DND-41 (cell line): ENCODE measurements around the gene PRSS2.

Source experiments
- ATAC-seq: fragments of 200-7000 bp; cut with Tn5 transposase; 3 replicates; pipeline ENCODE4 v1.9.1; 2021; ENCODE audit warnings: low read depth; ENCODE audit not compliant: insufficient read depth
- DNase-seq: peaks from one replicate; pipeline ENCODE4 v3.0.0-alpha.2; 2020
- H2AFZ ChIP-seq: 2 replicates; pipeline ENCODE4 v1.6.0; 2012; ENCODE audit warnings: low read depth, low read length
- H3K27ac ChIP-seq: 2 replicates; pipeline ENCODE4 v1.5.1; 2012; ENCODE audit warnings: low read length, inconsistent platforms
- H3K27me3 ChIP-seq: fragments of 200-600 bp; sonication (generic); 2 replicates; pipeline ENCODE4 v1.6.0; 2012; ENCODE audit warnings: low read length, mild to moderate bottlenecking, inconsistent platforms; ENCODE audit not compliant: insufficient read depth, poor library complexity
- H3K36me3 ChIP-seq: 2 replicates; pipeline ENCODE4 v1.5.1; 2012; ENCODE audit warnings: low read length, inconsistent platforms; ENCODE audit not compliant: insufficient read depth
- H3K4me1 ChIP-seq: 2 replicates; pipeline ENCODE4 v1.5.1; 2012; ENCODE audit warnings: mild to moderate bottlenecking, low read length; ENCODE audit not compliant: insufficient read depth
- H3K4me2 ChIP-seq: 2 replicates; pipeline ENCODE4 v1.6.0; 2012; ENCODE audit warnings: mild to moderate bottlenecking, moderate library complexity, low read length, inconsistent platforms; ENCODE audit not compliant: insufficient read depth
- H3K4me3 ChIP-seq, 2 experiments: fragments of 200-600 bp in 1 of 2; shearing (Covaris generic) in 1 of 2; 2 replicates each; pipeline ENCODE4 v1.5.1; 2012 to 2016; ENCODE audit warnings: inconsistent platforms in 2 of 2, low read length in 2 of 2, mild to moderate bottlenecking in 2 of 2, low read depth in 1 of 2, moderate library complexity in 1 of 2
- H3K79me2 ChIP-seq: 2 replicates; pipeline ENCODE4 v1.6.0; 2012; ENCODE audit warnings: low read length, inconsistent platforms; ENCODE audit not compliant: insufficient read depth
- H3K9ac ChIP-seq: 2 replicates; pipeline ENCODE4 v1.6.0; 2012; ENCODE audit warnings: low read depth, mild to moderate bottlenecking, inconsistent platforms, low read length, moderate library complexity
- H3K9me3 ChIP-seq: 2 replicates; pipeline ENCODE4 v1.5.1; 2012; ENCODE audit warnings: low read length, moderate library complexity, mild to moderate bottlenecking, inconsistent platforms; ENCODE audit not compliant: insufficient read depth, severe bottlenecking
- H4K20me1 ChIP-seq: 2 replicates; pipeline ENCODE4 v1.6.0; 2012; ENCODE audit warnings: low read length; ENCODE audit not compliant: insufficient read depth
- EZH2 ChIP-seq: IDR thresholded peaks from 3 replicates; pipeline ENCODE4 v1.6.1; 2012; ENCODE audit warnings: borderline replicate concordance, low read depth, mild to moderate bottlenecking, moderate library complexity, low read length, inconsistent platforms; ENCODE audit not compliant: severe bottlenecking
- TF ChIP-seq, protein P1 (sequence below): IDR thresholded peaks from 2 replicates; pipeline ENCODE4 v1.5.1; 2012; ENCODE audit warnings: borderline replicate concordance, low read length, moderate library complexity, mild to moderate bottlenecking; ENCODE audit not compliant: poor library complexity, severe bottlenecking; ENCODE audit errors: extremely low read depth

The PRSS2 gene

DNA sequence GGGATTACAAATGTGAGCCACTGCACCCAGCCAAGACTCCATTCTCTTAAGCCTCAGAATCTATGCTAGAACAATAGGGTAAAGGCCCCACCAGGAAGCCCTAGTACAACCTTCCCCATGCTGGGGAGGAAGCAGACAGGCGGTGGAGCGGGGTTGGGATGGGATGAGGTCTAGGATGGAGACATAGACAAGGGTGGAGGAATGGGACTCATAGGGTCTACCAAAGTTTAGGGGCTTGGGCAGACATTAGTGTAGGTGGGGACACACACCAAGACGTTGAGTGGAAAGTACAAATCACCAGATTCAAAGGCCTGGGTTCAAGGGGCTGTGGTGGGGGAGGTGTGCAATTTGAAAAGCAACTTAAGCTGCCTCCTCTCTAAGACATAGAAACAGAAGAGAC, 19.3 kb downstream of the PRSS2 start:
- ATAC-seq, result no peak
- no peak for TF ChIP-seq EZH2
- TF ChIP-seq, protein P1, sequence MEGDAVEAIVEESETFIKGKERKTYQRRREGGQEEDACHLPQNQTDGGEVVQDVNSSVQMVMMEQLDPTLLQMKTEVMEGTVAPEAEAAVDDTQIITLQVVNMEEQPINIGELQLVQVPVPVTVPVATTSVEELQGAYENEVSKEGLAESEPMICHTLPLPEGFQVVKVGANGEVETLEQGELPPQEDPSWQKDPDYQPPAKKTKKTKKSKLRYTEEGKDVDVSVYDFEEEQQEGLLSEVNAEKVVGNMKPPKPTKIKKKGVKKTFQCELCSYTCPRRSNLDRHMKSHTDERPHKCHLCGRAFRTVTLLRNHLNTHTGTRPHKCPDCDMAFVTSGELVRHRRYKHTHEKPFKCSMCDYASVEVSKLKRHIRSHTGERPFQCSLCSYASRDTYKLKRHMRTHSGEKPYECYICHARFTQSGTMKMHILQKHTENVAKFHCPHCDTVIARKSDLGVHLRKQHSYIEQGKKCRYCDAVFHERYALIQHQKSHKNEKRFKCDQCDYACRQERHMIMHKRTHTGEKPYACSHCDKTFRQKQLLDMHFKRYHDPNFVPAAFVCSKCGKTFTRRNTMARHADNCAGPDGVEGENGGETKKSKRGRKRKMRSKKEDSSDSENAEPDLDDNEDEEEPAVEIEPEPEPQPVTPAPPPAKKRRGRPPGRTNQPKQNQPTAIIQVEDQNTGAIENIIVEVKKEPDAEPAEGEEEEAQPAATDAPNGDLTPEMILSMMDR, result no peak

DNA sequence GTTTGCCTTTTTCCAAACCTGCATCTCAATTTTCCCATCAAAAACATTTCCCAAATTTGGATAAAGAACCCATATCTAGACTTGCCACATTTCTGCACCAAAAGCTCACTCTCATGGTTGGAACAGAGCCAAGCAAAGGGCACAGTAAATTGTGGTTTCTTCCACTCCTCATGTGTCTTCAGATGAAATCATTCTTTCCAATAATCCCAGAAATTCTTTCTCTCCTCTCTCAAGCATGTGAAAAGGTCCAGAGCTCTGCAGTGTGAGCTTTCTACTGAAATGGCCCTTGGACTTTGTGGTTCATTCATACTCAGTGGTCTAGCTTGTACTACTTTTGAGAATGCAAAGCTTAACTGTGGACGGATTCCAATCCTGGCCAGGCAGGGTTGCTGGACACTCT, 19.8 kb downstream of the PRSS2 start:
- Histone ChIP-seq H3K9ac (peak overlapping the region; percentile 99), H3K9me3 (no peaks in the 10 kb centered on the region), H3K4me2 (peak overlapping the region; percentile 69), H3K4me1 (peaks cover 52% of the 10 kb centered on the region), H3K27me3 (no peaks in the 10 kb centered on the region), H4K20me1 (no peaks in the 10 kb centered on the region), H3K27ac (peak overlapping the region; percentile 97), H3K4me3 (peak overlapping the region; percentile 59 to 77; a peak in 3 of 4 replicates), H2AFZ (no peak overlapping the region), H3K79me2 (peaks cover 80% of the 10 kb centered on the region), H3K36me3 (peaks cover 68% of the 10 kb centered on the region)
- TF ChIP-seq, protein P1, result no peak
- TF ChIP-seq EZH2, result no peak
- ATAC-seq (no peak), DNase-seq (peak; percentile 22)

More for the DNA sequence above, 19.3 kb downstream of the PRSS2 start:
- DNase-seq, result peak; percentile 57
- H2AFZ ChIP-seq, result no peak overlapping the region
- peaks cover 47% of the 10 kb centered on the region for H3K4me1 ChIP-seq
- peaks cover 77% of the 10 kb centered on the region for H3K79me2 ChIP-seq
- no peaks in the 10 kb centered on the region for H3K9me3 ChIP-seq
- H4K20me1 ChIP-seq, result no peaks in the 10 kb centered on the region
- peaks cover 68% of the 10 kb centered on the region for H3K36me3 ChIP-seq
- H3K4me2 ChIP-seq, result peak overlapping the region; percentile 69
- H3K4me3 ChIP-seq, result peak overlapping the region; percentile 59 to 77; a peak in 3 of 4 replicates
- H3K27ac ChIP-seq, result peak overlapping the region; percentile 97
- peak overlapping the region; percentile 99 for H3K9ac ChIP-seq
- no peaks in the 10 kb centered on the region for H3K27me3 ChIP-seq

DNA sequence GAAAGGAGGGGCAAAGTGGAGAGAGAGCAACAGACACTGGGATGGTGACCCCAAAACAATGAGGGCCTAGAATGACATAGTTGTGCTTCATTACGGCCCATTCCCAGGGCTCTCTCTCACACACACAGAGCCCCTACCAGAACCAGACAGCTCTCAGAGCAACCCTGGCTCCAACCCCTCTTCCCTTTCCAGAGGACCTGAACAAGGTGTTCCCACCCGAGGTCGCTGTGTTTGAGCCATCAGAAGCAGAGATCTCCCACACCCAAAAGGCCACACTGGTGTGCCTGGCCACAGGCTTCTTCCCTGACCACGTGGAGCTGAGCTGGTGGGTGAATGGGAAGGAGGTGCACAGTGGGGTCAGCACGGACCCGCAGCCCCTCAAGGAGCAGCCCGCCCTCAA, 20.7 kb downstream of the PRSS2 start:
- Histone ChIP-seq H3K4me3 (peak overlapping the region; percentile 59 to 77; a peak in 3 of 4 replicates), H3K27me3 (no peaks in the 10 kb centered on the region)
- no peak for ATAC-seq

More for the DNA sequence above, 20.7 kb downstream of the PRSS2 start:
- no peak overlapping the region for H2AFZ ChIP-seq
- H3K9me3 ChIP-seq, result no peaks in the 10 kb centered on the region
- H3K9ac ChIP-seq, result peak overlapping the region; percentile 99
- H3K4me2 ChIP-seq, result peak overlapping the region; percentile 69
- H3K27ac ChIP-seq, result peak overlapping the region; percentile 97
- peaks cover 55% of the 10 kb centered on the region for H3K4me1 ChIP-seq
- no peak for TF ChIP-seq EZH2
- TF ChIP-seq, protein P1, result no peak
- peak; percentile 37 for DNase-seq
- peaks cover 73% of the 10 kb centered on the region for H3K36me3 ChIP-seq
- H4K20me1 ChIP-seq, result no peaks in the 10 kb centered on the region
- peaks cover 90% of the 10 kb centered on the region for H3K79me2 ChIP-seq
